Measurements from ENCODE around the gene RNU6-9. TPM values are rescaled to one million over a fixed set of nuclear protein-coding genes. Genes with fewer than 3 reads are reported as not detected.
A peak's percentile ranks its signal among the peaks of the same experiment; 100 is the strongest.

RNU6-9 gene
- polyA plus RNA-seq, 4 donors = not detected

DNA sequence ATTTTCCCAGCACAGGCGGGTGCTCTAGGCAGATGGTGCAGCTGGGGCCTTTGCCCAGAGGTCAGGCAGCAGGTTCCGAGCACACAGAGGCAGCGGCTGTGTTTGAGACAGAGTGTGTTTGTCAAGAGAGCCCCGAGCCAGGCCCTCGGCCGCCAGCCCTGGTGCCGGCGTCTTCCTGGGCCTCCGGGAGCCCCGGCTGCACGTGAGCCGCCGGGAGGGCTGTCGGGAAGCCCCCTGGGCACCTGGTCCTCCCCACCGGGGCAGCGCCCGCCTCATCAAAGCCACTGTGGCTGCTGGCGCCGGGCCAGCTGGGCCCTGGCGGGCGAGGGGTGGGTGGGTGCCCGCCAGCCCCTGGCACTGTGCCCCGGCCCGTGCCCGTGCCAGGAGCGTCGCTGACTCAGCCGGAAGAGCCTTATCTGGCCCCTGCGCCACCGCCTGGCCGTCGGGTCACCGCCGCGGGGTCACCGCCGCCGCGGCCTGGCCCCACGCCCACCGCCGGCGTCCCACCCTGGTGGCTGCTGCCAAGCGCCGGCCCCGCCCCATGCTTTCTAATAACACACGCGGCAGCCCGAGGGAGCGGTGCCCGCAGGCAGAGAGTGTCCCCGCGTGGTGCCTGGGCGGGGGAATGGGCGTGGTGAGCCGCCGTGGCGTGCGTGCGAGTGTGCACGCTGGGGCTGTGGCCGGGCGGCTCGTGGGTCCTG, 47.5 kb downstream of the RNU6-9 start:
- Histone ChIP-seq H3K4me3 (ENCODE audit: low read depth in 1 of 3, low read length in 3 of 3) (peak overlapping the region in 2 of 3 donors; percentile 10 to 31), H3K4me1 (ENCODE audit: control insufficient read depth in 3 of 3, insufficient read depth in 2 of 3, low read depth in 1 of 3, low read length in 2 of 3) (peaks cover 0 to 48% (median 0%) of the 10 kb centered on the region in 3 donors), H3K27me3 (ENCODE audit: control insufficient read depth in 3 of 3, insufficient read depth in 3 of 3, low read length in 3 of 3) (no peaks in the 10 kb centered on the region), H3K36me3 (ENCODE audit: control insufficient read depth in 3 of 3, insufficient read depth in 2 of 3, low read depth in 1 of 3, low read length in 3 of 3) (peaks cover 0 to 97% (median 0%) of the 10 kb centered on the region in 3 donors), H3K27ac (ENCODE audit: low read depth in 1 of 3, low read length in 2 of 3) (peak overlapping the region; percentile 72 to 86 (median 82)), H3K9me3 (ENCODE audit: control insufficient read depth in 2 of 2, insufficient read depth in 1 of 2, low read depth in 1 of 2, low read length in 1 of 2) (peaks cover 0 to 9% of the 10 kb centered on the region in 2 donors)
- 6 to 33% (median 6%) methylated on average over 38 to 64 of the region's 64 CpGs for WGBS, 3 donors
- FAIRE-seq = no peak
- DNase-seq = peak in 1 of 2 donors; percentile 88

- H3K9me3 ChIP-seq (ENCODE audit: control insufficient read depth in 2 of 2, insufficient read depth in 1 of 2, low read depth in 1 of 2, low read length in 1 of 2) = peaks cover 0 to 9% of the 10 kb centered on the region in 2 donors
- FAIRE-seq = no peak
- peaks cover 0 to 95% (median 0%) of the 10 kb centered on the region in 3 donors for H3K36me3 ChIP-seq (ENCODE audit: control insufficient read depth in 3 of 3, insufficient read depth in 2 of 3, low read depth in 1 of 3, low read length in 3 of 3)
- peak overlapping the region; percentile 34 to 74 (median 72) for H3K27ac ChIP-seq (ENCODE audit: low read depth in 1 of 3, low read length in 2 of 3)
- H3K4me1 ChIP-seq (ENCODE audit: control insufficient read depth in 3 of 3, insufficient read depth in 2 of 3, low read depth in 1 of 3, low read length in 2 of 3) = peaks cover 0 to 56% (median 0%) of the 10 kb centered on the region in 3 donors
- H3K27me3 ChIP-seq (ENCODE audit: control insufficient read depth in 3 of 3, insufficient read depth in 3 of 3, low read length in 3 of 3) = no peaks in the 10 kb centered on the region
- H3K4me3 ChIP-seq (ENCODE audit: low read depth in 1 of 3, low read length in 3 of 3) = peak overlapping the region in 1 of 3 donors; percentile 31
- WGBS, 3 donors = 40 to 73% (median 54%) methylated on average over 43 to 45 of the region's 45 CpGs
- DNase-seq = no peak
These were observed 48.2 kb downstream of the RNU6-9 start for GRCh38 chr19:941292-942132.

DNA sequence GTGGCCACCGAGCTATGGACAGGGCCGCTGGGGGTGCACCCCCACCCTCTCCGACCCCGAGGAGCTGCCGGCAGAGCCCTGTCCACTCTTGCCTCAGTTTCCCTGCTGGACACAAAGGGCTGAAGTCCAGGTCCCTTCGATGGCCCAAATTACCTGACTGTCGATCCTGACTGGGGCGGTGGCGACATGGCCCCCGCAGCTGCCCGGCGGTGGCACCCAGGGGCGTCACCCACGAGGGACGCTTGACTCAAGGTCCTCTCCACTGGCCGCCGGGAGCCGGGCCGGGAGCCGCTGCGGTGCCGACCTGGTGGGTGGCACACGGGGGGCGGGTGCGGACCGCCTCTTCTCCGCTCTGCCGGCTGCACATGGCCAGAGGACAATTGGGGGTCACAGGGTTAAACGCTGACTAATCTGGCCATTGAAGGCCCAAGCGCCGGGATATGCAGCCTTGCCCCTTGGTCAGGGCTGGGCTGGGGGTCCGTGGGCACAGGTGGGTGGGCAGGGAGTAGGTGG, 48.9 kb downstream of the RNU6-9 start:
- Histone ChIP-seq H3K4me1 (ENCODE audit: control insufficient read depth in 3 of 3, insufficient read depth in 2 of 3, low read depth in 1 of 3, low read length in 2 of 3) (peaks cover 0 to 62% (median 0%) of the 10 kb centered on the region in 3 donors), H3K36me3 (ENCODE audit: control insufficient read depth in 3 of 3, insufficient read depth in 2 of 3, low read depth in 1 of 3, low read length in 3 of 3) (peaks cover 0 to 95% (median 0%) of the 10 kb centered on the region in 3 donors), H3K27ac (ENCODE audit: low read depth in 1 of 3, low read length in 2 of 3) (peak overlapping the region in 1 of 3 donors; percentile 74), H3K27me3 (ENCODE audit: control insufficient read depth in 3 of 3, insufficient read depth in 3 of 3, low read length in 3 of 3) (no peaks in the 10 kb centered on the region), H3K4me3 (ENCODE audit: low read depth in 1 of 3, low read length in 3 of 3) (no peak overlapping the region), H3K9me3 (ENCODE audit: control insufficient read depth in 2 of 2, insufficient read depth in 1 of 2, low read depth in 1 of 2, low read length in 1 of 2) (peaks cover 0 to 6% of the 10 kb centered on the region in 2 donors)
- DNase-seq (no peak), FAIRE-seq (no peak)
- 85 to 94% (median 93%) methylated on average over 30 to 32 of the region's 32 CpGs for WGBS, 3 donors

Other genes with a start within 250 kb of the RNU6-9 start
- gene RNF126, start 230.3 kb upstream of the RNU6-9 start, polyA plus RNA-seq = 10 to 100 TPM; 39.2 to 60.2 (median 55.4) TPM
- gene FSTL3, start 217.1 kb upstream of the RNU6-9 start, polyA plus RNA-seq = 10 to 100 TPM in 2 of 4 donors, 1 to 10 TPM in 2; 4.0 to 31.9 (median 17.7) TPM
- under 1 TPM in 1 of 4 donors, not detected in 3; 0.95 TPM for gene PRSS57, start 198.0 kb upstream of the RNU6-9 start, polyA plus RNA-seq
- gene PALM, start 184.5 kb upstream of the RNU6-9 start, polyA plus RNA-seq = 10 to 100 TPM; 12.4 to 37.6 (median 25.3) TPM
- gene MISP, start 142.4 kb upstream of the RNU6-9 start, polyA plus RNA-seq = 100 to 1,000 TPM; 189 to 644 (median 383) TPM
- gene PTBP1, start 96.0 kb upstream of the RNU6-9 start, polyA plus RNA-seq = 100 to 1,000 TPM; 109 to 257 (median 140) TPM
- gene PLPPR3, start 71.5 kb upstream of the RNU6-9 start, polyA plus RNA-seq = under 1 TPM in 2 of 4 donors, not detected in 2; 0.49 to 0.57 TPM
- under 1 TPM in 1 of 4 donors, not detected in 3; 0.22 TPM for gene AZU1, start 65.6 kb upstream of the RNU6-9 start, polyA plus RNA-seq
- gene PRTN3, start 52.5 kb upstream of the RNU6-9 start, polyA plus RNA-seq = under 1 TPM in 1 of 4 donors, not detected in 3; 0.41 TPM
- 1 to 10 TPM in 1 of 4 donors, under 1 TPM in 1, not detected in 2; 0.09 to 1.8 TPM for gene ELANE, start 41.2 kb upstream of the RNU6-9 start, polyA plus RNA-seq
- 100 to 1,000 TPM in 1 of 4 donors, 10 to 100 TPM in 1, 1 to 10 TPM in 2; 3.8 to 601 (median 20.8) TPM for gene CFD, start 33.8 kb upstream of the RNU6-9 start, polyA plus RNA-seq
- 100 to 1,000 TPM in 1 of 4 donors, 10 to 100 TPM in 3; 39.0 to 107 (median 70.3) TPM for gene MED16, start 297 bp upstream of the RNU6-9 start, polyA plus RNA-seq
- 10 to 100 TPM; 29.5 to 52.7 (median 42.3) TPM for gene R3HDM4, start 19.7 kb downstream of the RNU6-9 start, polyA plus RNA-seq
- gene KISS1R, start 23.8 kb downstream of the RNU6-9 start, polyA plus RNA-seq = under 1 TPM in 2 of 4 donors, not detected in 2; 0.25 to 0.55 TPM
- 100 to 1,000 TPM in 1 of 4 donors, 1 to 10 TPM in 3; 1.3 to 242 (median 4.8) TPM for gene ARID3A, start 32.6 kb downstream of the RNU6-9 start, polyA plus RNA-seq
- 10 to 100 TPM; 33.4 to 70.8 (median 57.5) TPM for gene WDR18, start 90.9 kb downstream of the RNU6-9 start, polyA plus RNA-seq
- under 1 TPM in 2 of 4 donors, not detected in 2; 0.10 to 0.16 TPM for gene GRIN3B, start 106.9 kb downstream of the RNU6-9 start, polyA plus RNA-seq
- gene TMEM259, start 127.6 kb downstream of the RNU6-9 start, polyA plus RNA-seq = 100 to 1,000 TPM; 123 to 313 (median 186) TPM
- not detected for gene RNU6-2, start 128.0 kb downstream of the RNU6-9 start, polyA plus RNA-seq
- 10 to 100 TPM; 14.5 to 34.4 (median 22.6) TPM for gene CNN2, start 133.1 kb downstream of the RNU6-9 start, polyA plus RNA-seq
- gene ABCA7, start 146.6 kb downstream of the RNU6-9 start, polyA plus RNA-seq = 10 to 100 TPM in 2 of 4 donors, 1 to 10 TPM in 2; 3.1 to 60.3 (median 20.2) TPM
- gene ARHGAP45, start 173.7 kb downstream of the RNU6-9 start, polyA plus RNA-seq = 10 to 100 TPM; 15.9 to 81.1 (median 48.5) TPM
- 100 to 1,000 TPM; 122 to 189 (median 142) TPM for gene POLR2E, start 201.9 kb downstream of the RNU6-9 start, polyA plus RNA-seq
- gene GPX4, start 210.5 kb downstream of the RNU6-9 start, polyA plus RNA-seq = 1,000 to 10,000 TPM in 2 of 4 donors, 100 to 1,000 TPM in 2; 335 to 1,298 (median 781) TPM

Measured in small intestine (tissue), 7 donors.